Ascending aorta (tissue), 2 donors: ENCODE measurements around the gene ENHO. TPM values are rescaled to one million over a fixed set of nuclear protein-coding genes. Genes with fewer than 3 reads are reported as not detected.

Experiments used
- DNase-seq, 2 donors: peaks; one replicate each; pipeline ENCODE4 v3.0.0-alpha.2; 2019; ENCODE audit warnings: low spot score in 2 of 2
- H3K27ac ChIP-seq, 2 donors: fragments of 200-600 bp; sonication (generic); one replicate each; pipeline ENCODE4 v1.5.1; 2016 to 2017; ENCODE audit warnings: mild to moderate bottlenecking in 1 of 2
- H3K27me3 ChIP-seq: fragments of 200-600 bp; sonication (generic); one replicate; pipeline ENCODE4 v1.5.1; 2017
- H3K36me3 ChIP-seq, 2 donors: fragments of 200-600 bp; sonication (generic); one replicate each; pipeline ENCODE4 v1.5.1; 2016
- H3K4me1 ChIP-seq, 2 donors: fragments of 200-600 bp; sonication (generic); one replicate each; pipeline ENCODE4 v1.5.1; 2016 to 2017; ENCODE audit warnings: mild to moderate bottlenecking in 1 of 2
- H3K4me3 ChIP-seq, 2 donors: fragments of 200-600 bp; sonication (generic); one replicate each; pipeline ENCODE4 v1.5.1; 2016 to 2017; ENCODE audit warnings: mild to moderate bottlenecking in 1 of 2
- H3K9me3 ChIP-seq, 2 donors: fragments of 200-600 bp; sonication (generic); one replicate each; pipeline ENCODE4 v1.5.1; 2016
- intact Hi-C: fragments of 100-400 bp; cut with DNase I; formaldehyde crosslinking; loops from one replicate; pipeline ENCODE4 v1.15.1; 2023
- total RNA-seq: library from RNA; depleted of rRNA; stranded (reverse); fragments of >200 nt; gene quantifications from one replicate; pipeline ENCODE4 v1.1.0, GENCODE V29; 2016
- TF ChIP-seq, protein P1 (sequence below), 3 experiments: fragments of 200-600 bp in 2 of 3; fragments of 450-650 bp in 1 of 3; sonication (generic) in 2 of 3; IDR thresholded peaks; one replicate each; pipeline ENCODE4 v1.5.1; 2016 to 2019; ENCODE audit warnings: antibody characterized with exemption in 3 of 3, mild to moderate bottlenecking in 1 of 3, moderate library complexity in 1 of 3

Gene ENHO
- total RNA-seq, 1 donor from 2014 or later, result not detected

DNA sequence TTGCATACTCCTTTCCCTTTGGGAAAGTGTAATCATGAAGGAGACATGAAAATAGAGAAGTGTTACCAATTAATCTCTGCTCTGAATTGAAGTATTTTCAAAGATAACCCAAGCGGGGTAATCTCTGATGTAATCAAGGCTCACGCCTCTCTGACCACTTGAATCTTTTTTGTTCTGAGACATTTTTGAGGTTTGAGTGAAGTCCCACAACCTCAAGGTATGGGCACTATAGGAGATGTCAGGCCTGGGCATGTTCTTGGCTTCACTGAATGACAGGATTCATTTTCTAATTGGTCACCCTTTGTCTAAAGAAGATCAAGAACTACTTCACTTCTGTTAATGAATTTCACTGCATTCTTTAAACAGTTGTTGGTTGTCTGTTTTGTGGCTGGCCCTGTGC, 23.7 kb downstream of the ENHO start:
- TF ChIP-seq, protein P1, sequence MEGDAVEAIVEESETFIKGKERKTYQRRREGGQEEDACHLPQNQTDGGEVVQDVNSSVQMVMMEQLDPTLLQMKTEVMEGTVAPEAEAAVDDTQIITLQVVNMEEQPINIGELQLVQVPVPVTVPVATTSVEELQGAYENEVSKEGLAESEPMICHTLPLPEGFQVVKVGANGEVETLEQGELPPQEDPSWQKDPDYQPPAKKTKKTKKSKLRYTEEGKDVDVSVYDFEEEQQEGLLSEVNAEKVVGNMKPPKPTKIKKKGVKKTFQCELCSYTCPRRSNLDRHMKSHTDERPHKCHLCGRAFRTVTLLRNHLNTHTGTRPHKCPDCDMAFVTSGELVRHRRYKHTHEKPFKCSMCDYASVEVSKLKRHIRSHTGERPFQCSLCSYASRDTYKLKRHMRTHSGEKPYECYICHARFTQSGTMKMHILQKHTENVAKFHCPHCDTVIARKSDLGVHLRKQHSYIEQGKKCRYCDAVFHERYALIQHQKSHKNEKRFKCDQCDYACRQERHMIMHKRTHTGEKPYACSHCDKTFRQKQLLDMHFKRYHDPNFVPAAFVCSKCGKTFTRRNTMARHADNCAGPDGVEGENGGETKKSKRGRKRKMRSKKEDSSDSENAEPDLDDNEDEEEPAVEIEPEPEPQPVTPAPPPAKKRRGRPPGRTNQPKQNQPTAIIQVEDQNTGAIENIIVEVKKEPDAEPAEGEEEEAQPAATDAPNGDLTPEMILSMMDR (IDR thresholded peaks at IDR 0.05), result no peak
- Histone ChIP-seq H3K4me1 (peaks cover 11 to 17% of the 10 kb centered on the region in 2 donors), H3K27ac (no peak overlapping the region), H3K27me3 (no peaks in the 10 kb centered on the region), H3K4me3 (no peak overlapping the region), H3K36me3 (no peaks in the 10 kb centered on the region), H3K9me3 (no peaks in the 10 kb centered on the region)
- no peak for DNase-seq
- intact Hi-C loops, result no loop called here

DNA sequence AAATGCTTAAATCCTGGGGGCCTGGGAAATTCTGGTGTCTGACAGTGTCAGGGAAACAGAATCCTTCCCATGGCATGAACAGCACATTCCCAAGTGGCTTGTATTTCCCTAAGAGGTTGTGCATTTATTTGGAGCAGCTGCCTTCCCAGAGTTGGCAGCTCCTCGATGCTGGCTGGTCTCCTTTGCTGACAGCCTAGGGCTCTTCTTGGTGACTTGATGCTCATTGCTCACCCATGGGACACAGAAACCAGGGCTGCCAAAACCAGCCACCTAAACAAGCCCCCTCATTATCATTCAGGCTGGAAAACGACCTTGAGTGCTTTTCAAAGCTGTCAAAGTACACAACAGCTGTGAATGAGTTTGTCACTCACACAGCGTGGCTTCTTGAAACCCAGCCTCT, 24.2 kb downstream of the ENHO start:
- no peak overlapping the region for H3K27ac ChIP-seq
- H3K4me3 ChIP-seq, result no peak overlapping the region
- TF ChIP-seq, protein P1 (IDR thresholded peaks at IDR 0.05), result no peak
- H3K36me3 ChIP-seq, result no peaks in the 10 kb centered on the region
- intact Hi-C loops, result no loop called here
- no peaks in the 10 kb centered on the region for H3K9me3 ChIP-seq
- H3K4me1 ChIP-seq, result peaks cover 11 to 17% of the 10 kb centered on the region in 2 donors
- DNase-seq, result no peak
- H3K27me3 ChIP-seq, result no peaks in the 10 kb centered on the region

DNA sequence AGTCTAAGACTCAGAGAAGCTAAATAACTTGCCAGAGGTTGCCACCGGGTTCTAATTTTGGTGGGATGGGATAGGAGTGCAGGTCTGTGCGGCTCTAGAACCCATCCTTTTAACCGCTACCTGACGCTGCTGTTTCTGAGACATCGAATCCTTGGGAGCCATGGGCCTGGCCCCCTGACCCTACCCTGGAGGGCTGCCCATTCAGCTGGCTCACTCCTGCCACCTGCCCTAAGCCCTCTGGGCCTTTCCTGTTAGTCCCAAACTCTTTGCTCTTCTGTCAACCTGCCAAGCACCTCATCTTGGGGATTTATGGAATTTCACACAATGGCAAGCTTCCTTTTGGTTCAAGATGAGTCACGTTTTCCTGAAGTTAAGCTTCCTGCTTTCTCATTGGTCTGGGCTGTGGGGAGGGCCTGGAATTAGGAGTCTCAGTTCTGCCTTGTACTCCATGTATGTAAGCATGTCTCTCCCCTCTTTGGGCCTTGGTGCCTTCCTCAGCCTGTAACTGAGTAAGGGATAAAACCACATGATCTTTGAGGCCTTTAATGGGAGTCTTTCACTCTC, 26.6 kb downstream of the ENHO start:
- DNase-seq, result no peak
- Histone ChIP-seq H3K27me3 (no peaks in the 10 kb centered on the region), H3K4me1 (no peaks in the 10 kb centered on the region), H3K36me3 (no peaks in the 10 kb centered on the region), H3K9me3 (no peaks in the 10 kb centered on the region), H3K27ac (no peak overlapping the region), H3K4me3 (no peak overlapping the region)
- intact Hi-C loops, result no loop called here
- TF ChIP-seq, protein P1 (IDR thresholded peaks at IDR 0.05), result no peak

DNA sequence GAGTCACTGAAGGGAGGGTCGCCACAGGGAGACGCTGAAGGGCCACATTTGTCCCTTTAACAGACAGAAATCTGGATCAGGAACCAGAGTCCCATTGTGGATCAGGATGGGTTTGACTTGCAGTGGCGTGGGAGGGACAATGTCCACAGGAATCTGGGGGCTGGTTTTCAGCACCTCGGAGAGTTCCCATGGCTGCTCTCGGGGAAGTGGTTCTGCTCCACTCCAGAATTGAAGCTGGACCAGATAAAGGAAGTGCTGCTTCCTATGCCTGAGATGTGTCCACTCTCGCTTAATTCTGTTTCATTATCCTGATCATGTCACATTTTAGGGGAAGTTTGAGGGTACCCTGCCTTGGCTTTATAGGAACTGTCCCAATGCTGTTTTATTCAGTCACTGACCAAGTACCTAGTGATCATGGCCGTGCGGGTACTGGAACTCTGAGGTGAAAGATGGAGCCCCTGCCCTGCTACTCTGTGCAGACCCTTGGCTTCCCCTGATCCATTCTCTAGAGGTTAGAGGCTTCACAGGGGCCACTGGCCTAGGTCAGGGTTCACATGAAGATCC, 28.7 kb downstream of the ENHO start:
- intact Hi-C loops, result no loop called here
- no peak for DNase-seq

DNA sequence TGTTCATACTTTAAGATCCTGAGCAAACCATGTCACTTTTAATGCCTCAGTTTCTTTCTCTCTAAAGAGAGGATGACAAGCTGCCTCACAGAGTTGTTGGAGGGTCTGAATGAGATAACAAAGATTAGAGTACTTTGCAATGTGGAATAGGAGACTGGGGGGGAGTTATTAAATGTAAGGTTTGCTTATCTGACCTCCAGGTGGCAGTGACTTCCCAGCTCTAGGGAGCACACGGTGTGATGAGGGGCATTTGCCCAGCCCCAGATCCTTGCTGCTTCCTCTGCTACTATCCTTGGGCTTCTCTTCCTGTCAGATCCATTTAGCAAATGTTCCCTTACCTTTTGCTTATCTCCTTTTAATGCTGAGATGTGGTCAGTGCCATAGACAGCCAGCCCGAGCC, 30.7 kb downstream of the ENHO start:
- no peaks in the 10 kb centered on the region for H3K9me3 ChIP-seq
- no peaks in the 10 kb centered on the region for H3K27me3 ChIP-seq
- no peak overlapping the region for H3K4me3 ChIP-seq
- H3K4me1 ChIP-seq, result no peaks in the 10 kb centered on the region
- intact Hi-C loops, result no loop called here
- no peak overlapping the region for H3K27ac ChIP-seq
- DNase-seq, result no peak
- TF ChIP-seq, protein P1 (IDR thresholded peaks at IDR 0.05), result no peak
- H3K36me3 ChIP-seq, result no peaks in the 10 kb centered on the region

More for the DNA sequence above, 28.7 kb downstream of the ENHO start:
- no peaks in the 10 kb centered on the region for H3K36me3 ChIP-seq
- TF ChIP-seq, protein P1 (IDR thresholded peaks at IDR 0.05), result no peak
- no peaks in the 10 kb centered on the region for H3K9me3 ChIP-seq
- no peak overlapping the region for H3K27ac ChIP-seq
- H3K4me1 ChIP-seq, result no peaks in the 10 kb centered on the region
- H3K27me3 ChIP-seq, result no peaks in the 10 kb centered on the region
- H3K4me3 ChIP-seq, result no peak overlapping the region
